ENCODE measurements around the gene TMEM143.

Gene TMEM143

GRCh38 chr19:48290401-48290770, 73.4 kb downstream of the TMEM143 start:
- TF ChIP-seq, protein P1, sequence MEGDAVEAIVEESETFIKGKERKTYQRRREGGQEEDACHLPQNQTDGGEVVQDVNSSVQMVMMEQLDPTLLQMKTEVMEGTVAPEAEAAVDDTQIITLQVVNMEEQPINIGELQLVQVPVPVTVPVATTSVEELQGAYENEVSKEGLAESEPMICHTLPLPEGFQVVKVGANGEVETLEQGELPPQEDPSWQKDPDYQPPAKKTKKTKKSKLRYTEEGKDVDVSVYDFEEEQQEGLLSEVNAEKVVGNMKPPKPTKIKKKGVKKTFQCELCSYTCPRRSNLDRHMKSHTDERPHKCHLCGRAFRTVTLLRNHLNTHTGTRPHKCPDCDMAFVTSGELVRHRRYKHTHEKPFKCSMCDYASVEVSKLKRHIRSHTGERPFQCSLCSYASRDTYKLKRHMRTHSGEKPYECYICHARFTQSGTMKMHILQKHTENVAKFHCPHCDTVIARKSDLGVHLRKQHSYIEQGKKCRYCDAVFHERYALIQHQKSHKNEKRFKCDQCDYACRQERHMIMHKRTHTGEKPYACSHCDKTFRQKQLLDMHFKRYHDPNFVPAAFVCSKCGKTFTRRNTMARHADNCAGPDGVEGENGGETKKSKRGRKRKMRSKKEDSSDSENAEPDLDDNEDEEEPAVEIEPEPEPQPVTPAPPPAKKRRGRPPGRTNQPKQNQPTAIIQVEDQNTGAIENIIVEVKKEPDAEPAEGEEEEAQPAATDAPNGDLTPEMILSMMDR (IDR thresholded peaks at IDR 0.05; ENCODE audit: low read depth, low read length), result 0 out of 2 replicates have a peak, but pooled peaks have one; percentile 3
- Histone ChIP-seq H3K27me3 (ENCODE audit: insufficient read depth, low read depth, severe bottlenecking) (no peaks in the 10 kb centered on the region), H3K9me3 (ENCODE audit: severe bottlenecking) (no peaks in the 10 kb centered on the region), H3K27ac (no peak overlapping the region), H3K4me3 (ENCODE audit: low read depth, low read length) (no peak overlapping the region), H3K36me3 (no peaks in the 10 kb centered on the region)
- DNase-seq, result no peak

DNA sequence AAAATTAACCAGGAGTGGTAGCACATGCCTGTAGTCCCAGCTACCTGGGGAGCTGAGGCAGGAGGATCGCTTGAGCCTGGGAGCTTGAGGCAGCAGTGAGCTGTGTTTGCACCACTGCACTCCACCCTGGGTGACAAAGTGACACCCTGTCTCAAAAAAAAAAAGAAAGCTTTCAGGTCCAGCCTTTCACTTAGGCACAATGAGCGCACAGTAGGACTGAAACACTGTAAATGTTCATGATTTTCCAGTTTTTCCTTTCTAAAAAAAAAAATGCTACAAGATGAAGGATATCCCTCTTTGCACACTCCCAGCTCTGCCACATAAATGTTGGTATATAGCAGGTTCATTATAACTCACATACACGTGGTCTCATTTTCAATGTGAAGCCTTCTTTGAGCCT, 76.0 kb downstream of the TMEM143 start:
- no peak for DNase-seq
- Histone ChIP-seq H3K36me3 (no peaks in the 10 kb centered on the region), H3K27me3 (ENCODE audit: insufficient read depth, low read depth, severe bottlenecking) (no peaks in the 10 kb centered on the region), H3K27ac (no peak overlapping the region), H3K4me3 (ENCODE audit: low read depth, low read length) (no peak overlapping the region), H3K9me3 (ENCODE audit: severe bottlenecking) (peaks cover 5% of the 10 kb centered on the region)
- TF ChIP-seq, protein P1 (IDR thresholded peaks at IDR 0.05; ENCODE audit: low read depth, low read length), result no peak

- Histone ChIP-seq H3K27me3 (ENCODE audit: insufficient read depth, low read depth, severe bottlenecking) (no peaks in the 10 kb centered on the region), H3K4me3 (ENCODE audit: low read depth, low read length) (no peak overlapping the region), H3K27ac (0 out of 2 replicates have a peak overlapping the region, but pooled peaks have one; percentile 14), H3K36me3 (no peaks in the 10 kb centered on the region), H3K9me3 (ENCODE audit: severe bottlenecking) (peaks cover 5% of the 10 kb centered on the region)
- TF ChIP-seq, protein P1 (IDR thresholded peaks at IDR 0.05; ENCODE audit: low read depth, low read length), result no peak
- DNase-seq, result no peak
Measured at GRCh38 chr19:48284896-48285295, 78.8 kb downstream of the TMEM143 start.

DNA sequence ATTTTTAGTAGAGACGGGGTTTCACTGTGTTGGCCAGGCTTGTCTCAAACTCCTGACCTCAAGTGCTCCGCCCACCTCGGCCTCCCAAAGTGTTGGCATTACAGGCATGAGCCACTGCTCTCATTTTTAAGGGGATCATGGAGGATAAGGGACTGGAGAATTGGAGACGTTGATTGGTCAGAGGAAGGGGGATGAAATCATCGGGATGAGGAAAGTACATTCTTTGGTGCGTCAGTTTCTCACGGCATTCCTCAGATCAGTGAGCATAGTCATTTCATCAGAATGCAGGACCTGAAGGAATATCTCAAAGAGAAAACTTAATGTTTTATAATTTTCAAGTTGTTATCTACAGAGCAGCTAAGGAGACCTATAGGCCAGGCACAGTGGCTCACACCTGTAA, 79.8 kb downstream of the TMEM143 start:
- Histone ChIP-seq H3K36me3 (no peaks in the 10 kb centered on the region), H3K4me3 (ENCODE audit: low read depth, low read length) (no peak overlapping the region), H3K27me3 (ENCODE audit: insufficient read depth, low read depth, severe bottlenecking) (no peaks in the 10 kb centered on the region), H3K9me3 (ENCODE audit: severe bottlenecking) (peaks cover 5% of the 10 kb centered on the region), H3K27ac (no peak overlapping the region)
- no peak for DNase-seq
- TF ChIP-seq, protein P1 (IDR thresholded peaks at IDR 0.05; ENCODE audit: low read depth, low read length), result no peak

Data from WERI-Rb-1 (cell line).